HG02678 (cell line): ENCODE data around the gene GPC2.
"Not testable (repeated sequence)": the region's sequence is repeated elsewhere in the genome, so short reads cannot be mapped to it uniquely, and the experiment has no call there.

Experiments used
- ATAC-seq: cut with Tn5 transposase; IDR thresholded peaks from one replicate; pipeline ENCODE4 v1.9.1; 2021; ENCODE audit warnings: mild to moderate bottlenecking, moderate library complexity; ENCODE audit not compliant: unreplicated experiment

The GPC2 gene

GRCh38 chr7:100153708-100154535 is 23.3 kb downstream of the GPC2 start:
- no peak for ATAC-seq

GRCh38 chr7:100152937-100153666 is 24.1 kb downstream of the GPC2 start:
- ATAC-seq, result no peak

- no peak for ATAC-seq
Measured at GRCh38 chr7:100152404-100152803, 24.8 kb downstream of the GPC2 start.

GRCh38 chr7:100148559-100149328 is 28.4 kb downstream of the GPC2 start, which contains the start of gene LAMTOR4:
Gene LAMTOR4 (plus strand): TSS chr7:100148918. CDS start chr7:100148973, 55 bp downstream.
- peak; percentile 98 for ATAC-seq

- ATAC-seq, result no peak
Measured at GRCh38 chr7:100148225-100148558, 29.0 kb downstream of the GPC2 start.

DNA sequence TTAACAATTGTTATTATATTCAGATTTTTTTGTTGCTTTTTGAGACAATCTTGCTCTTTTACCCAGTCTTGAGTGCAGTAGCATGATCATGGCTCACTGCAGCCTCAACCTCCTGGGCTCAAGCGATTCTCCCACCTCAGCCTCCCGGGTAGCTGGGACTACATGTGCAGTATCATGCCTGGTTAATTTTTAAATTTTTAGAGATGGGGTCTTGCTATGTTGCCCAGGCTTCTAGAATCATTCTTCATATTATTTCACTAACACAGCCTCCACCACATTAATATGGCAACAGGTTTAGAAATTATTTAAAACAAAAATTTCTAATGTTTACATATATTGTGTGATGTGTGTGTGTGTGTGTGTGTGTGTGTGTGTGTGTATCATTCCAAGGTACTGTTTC is 29.9 kb downstream of the GPC2 start:
- no peak for ATAC-seq

GRCh38 chr7:100146350-100146749 is 30.8 kb downstream of the GPC2 start:
- ATAC-seq, result not testable (repeated sequence)

DNA sequence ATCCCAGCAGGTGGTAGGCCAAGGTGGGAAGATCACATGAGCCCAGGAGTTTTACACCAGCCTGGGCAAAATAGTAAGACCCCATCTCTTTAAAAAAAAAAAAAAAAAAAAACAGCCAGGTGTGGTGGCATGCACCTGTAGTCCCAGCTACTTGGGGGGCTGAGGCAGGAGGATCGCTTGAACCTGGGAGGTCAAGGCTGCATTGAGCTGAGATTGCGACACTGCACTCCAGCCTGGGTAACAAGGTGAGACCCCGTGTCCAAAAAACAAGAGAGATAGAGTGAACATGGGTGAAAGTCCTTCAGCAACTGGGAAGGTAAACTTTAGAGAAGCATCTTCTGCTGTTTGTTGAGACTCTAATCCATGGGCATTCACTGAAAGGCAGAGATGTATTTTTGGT is 34.7 kb downstream of the GPC2 start:
- no peak for ATAC-seq

GRCh38 chr7:100141555-100141949 is 35.6 kb downstream of the GPC2 start:
- ATAC-seq, result no peak

- ATAC-seq, result no peak
Measured at GRCh38 chr7:100137851-100138760, 39.1 kb downstream of the GPC2 start.

DNA sequence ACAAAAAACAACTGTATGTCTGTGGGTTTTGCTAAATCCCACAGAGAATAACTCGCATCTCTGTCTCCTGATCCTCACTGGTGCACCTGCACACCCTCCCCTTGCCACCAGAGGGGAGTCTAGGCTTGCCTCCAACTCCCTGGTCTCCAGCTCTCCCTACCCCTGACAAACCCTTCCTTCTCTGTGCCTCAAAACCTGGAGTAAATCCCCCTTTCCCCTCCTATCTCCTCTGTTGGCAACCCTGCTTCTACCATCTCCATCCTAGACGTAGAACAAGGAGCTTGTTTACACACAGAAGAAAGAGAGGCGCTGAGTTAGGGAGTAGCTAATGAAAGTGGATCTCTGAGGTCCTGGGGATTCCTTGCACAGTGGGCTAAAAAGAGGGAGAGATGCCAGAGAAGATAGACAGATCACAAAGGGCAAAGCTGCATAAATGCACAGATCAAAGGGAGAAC is 44.5 kb downstream of the GPC2 start:
- peak; percentile 76 for ATAC-seq

- no peak for ATAC-seq
Measured at GRCh38 chr7:100132126-100132525, 45.1 kb downstream of the GPC2 start.

- ATAC-seq, result no peak
Measured at GRCh38 chr7:100130608-100131453, 46.4 kb downstream of the GPC2 start.

DNA sequence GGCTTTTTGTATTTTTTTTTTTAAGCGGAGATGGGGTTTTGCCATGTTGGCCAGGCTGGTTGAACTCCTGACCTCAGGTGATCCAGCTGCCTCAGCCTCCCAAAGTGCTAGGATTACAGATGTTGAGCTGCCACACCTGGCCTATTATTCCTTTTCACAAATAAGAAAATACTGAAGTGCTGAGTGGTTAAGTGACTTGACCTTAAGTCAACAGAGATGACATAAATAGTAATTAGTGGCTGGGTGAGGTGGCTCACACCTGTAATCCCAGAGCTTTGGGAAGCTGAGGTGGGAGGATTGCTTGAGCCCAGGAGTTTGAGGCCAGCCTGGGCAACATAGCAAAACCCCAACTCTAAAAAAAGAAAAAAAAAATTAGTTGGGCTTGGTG is 47.0 kb downstream of the GPC2 start:
- not testable (repeated sequence) for ATAC-seq

- ATAC-seq, result no peak
Measured at GRCh38 chr7:100128637-100128963, 48.6 kb downstream of the GPC2 start.

DNA sequence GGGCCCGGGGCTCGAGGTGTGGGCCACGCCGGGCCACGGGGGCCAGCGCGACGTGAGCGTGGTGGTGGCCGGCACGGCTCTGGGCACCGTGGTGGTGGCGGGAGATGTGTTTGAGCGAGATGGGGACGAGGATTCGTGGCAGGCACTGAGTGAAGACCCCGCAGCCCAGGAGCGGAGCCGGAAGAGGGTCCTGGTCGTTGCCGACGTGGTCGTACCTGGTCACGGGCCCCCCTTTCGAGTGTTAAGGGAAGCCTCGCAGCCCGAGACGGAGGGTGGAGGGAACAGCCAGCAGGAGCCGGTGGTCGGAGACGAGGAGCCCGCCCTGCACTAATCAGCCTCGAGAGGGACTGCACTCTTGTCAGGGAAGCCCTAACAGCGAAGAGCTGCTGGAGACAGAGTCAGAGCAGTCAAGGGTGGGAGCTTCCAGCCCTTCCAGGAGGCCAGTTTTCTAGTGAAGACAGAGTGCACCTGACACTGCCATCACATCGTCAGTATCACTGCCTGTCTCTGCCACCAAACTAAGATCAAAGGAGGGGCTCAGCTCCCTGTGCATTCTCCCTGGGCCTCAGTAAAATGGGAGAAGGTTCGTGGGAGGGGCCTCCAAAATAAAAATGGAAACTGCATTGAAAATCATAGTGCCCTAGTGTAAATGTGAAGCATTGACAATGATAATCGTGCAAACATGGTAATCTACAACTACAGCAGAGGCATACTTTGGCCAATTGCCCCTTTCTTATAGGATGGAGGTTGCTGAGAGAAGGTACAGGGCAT is 49.1 kb downstream of the GPC2 start:
- ATAC-seq, result no peak

DNA sequence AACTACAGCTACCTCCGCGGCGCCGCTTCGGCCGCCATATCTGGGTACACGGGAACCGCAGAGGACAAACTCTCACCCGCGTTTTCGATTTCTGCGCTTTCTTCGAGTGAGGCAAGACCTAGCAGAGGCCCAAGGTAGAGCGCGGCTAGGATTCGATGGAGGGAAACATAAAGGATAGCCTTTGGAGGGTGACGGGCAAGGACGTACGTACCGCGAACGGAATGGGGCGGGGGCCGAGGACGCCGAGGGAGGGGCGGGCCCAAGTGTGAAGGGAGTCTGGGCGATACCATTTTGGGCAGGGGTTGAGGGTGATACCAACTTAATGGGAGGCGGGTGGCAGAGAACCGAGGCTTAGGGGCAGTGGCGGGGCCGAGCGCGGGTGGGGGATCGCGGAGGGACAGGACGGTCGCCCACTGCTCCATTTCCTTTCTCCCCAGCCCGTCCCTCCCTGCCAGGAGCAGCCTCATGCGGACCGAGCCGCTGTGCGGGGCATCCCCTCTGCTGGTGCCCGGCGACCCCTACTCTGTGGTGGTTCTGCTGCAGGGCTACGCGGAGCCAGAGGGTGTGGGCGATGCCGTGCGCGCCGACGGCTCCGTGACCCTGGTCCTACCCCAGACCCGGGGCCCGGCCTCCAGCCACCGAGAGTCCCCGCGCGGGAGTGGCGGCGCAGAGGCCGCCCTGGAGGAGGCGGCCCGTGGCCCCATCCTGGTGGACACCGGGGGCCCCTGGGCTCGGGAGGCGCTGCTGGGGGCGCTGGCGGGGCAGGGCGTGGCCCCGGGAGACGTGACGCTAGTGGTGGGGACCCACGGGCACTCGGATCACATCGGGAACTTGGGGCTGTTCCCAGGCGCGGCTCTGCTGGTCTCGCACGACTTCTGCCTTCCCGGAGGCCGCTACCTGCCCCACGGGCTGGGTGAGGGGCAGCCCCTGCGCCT is 50.0 kb downstream of the GPC2 start, which contains the start of gene MBLAC1:
TSS of gene MBLAC1 (plus strand) at position 37 of the 935 bp plus-strand sequence. CDS start at position 466, 429 bp downstream.
- ATAC-seq, result peak; percentile 69
